HG03066 (cell line): Measurements from ENCODE around the gene NAA11.
"Not testable (repeated sequence)": the region's sequence is repeated elsewhere in the genome, so short reads cannot be mapped to it uniquely, and the experiment has no call there.

Source experiments
- ATAC-seq: cut with Tn5 transposase; IDR thresholded peaks from one replicate; pipeline ENCODE4 v1.9.1; 2021; ENCODE audit warnings: low read depth; ENCODE audit not compliant: unreplicated experiment

The NAA11 gene

GRCh38 chr4:79311279-79311678 is 14.6 kb downstream of the NAA11 start:
- ATAC-seq = no peak

- ATAC-seq = no peak
Measured at GRCh38 chr4:79308971-79309370, 16.9 kb downstream of the NAA11 start.

GRCh38 chr4:79308137-79308536 is 17.7 kb downstream of the NAA11 start:
- ATAC-seq = no peak

- no peak for ATAC-seq
Measured at GRCh38 chr4:79306795-79307194, 19.1 kb downstream of the NAA11 start.

- ATAC-seq = no peak
Measured at GRCh38 chr4:79300280-79300679, 25.6 kb downstream of the NAA11 start.

- ATAC-seq = no peak
Measured at GRCh38 chr4:79298484-79298883, 27.4 kb downstream of the NAA11 start.

GRCh38 chr4:79298027-79298426 is 27.8 kb downstream of the NAA11 start:
- no peak for ATAC-seq

GRCh38 chr4:79297479-79297878 is 28.4 kb downstream of the NAA11 start:
- ATAC-seq = no peak

GRCh38 chr4:79296768-79297428 is 29.0 kb downstream of the NAA11 start:
- no peak for ATAC-seq

GRCh38 chr4:79295086-79295485 is 30.8 kb downstream of the NAA11 start:
- no peak for ATAC-seq

- no peak for ATAC-seq
Measured at GRCh38 chr4:79294064-79294463, 31.8 kb downstream of the NAA11 start.

- ATAC-seq = no peak
Measured at GRCh38 chr4:79292008-79292407, 33.9 kb downstream of the NAA11 start.

GRCh38 chr4:79290376-79290775 is 35.5 kb downstream of the NAA11 start:
- ATAC-seq = no peak

- no peak for ATAC-seq
Measured at GRCh38 chr4:79288185-79288584, 37.7 kb downstream of the NAA11 start.

- ATAC-seq = no peak
Measured at GRCh38 chr4:79287718-79288117, 38.1 kb downstream of the NAA11 start.

GRCh38 chr4:79287076-79287475 is 38.8 kb downstream of the NAA11 start:
- ATAC-seq = no peak

GRCh38 chr4:79281566-79282359 is 44.1 kb downstream of the NAA11 start:
- no peak for ATAC-seq

GRCh38 chr4:79277467-79277866 is 48.4 kb downstream of the NAA11 start:
- not testable (repeated sequence) for ATAC-seq

- ATAC-seq = no peak
Measured at GRCh38 chr4:79273915-79274314, 51.9 kb downstream of the NAA11 start.

GRCh38 chr4:79272761-79273160 is 53.1 kb downstream of the NAA11 start:
- ATAC-seq = no peak

- no peak for ATAC-seq
Measured at GRCh38 chr4:79272126-79272525, 53.7 kb downstream of the NAA11 start.

GRCh38 chr4:79267671-79268070 is 58.2 kb downstream of the NAA11 start:
- ATAC-seq = no peak
